HPDE6-E6E7 (cell line): ENCODE data around the gene LHFPL6.

ENCODE experiments used
- DNase-seq: peaks from one replicate; pipeline ENCODE4 v3.0.0; 2011; ENCODE audit warnings: missing footprints; ENCODE audit errors: extremely low spot score

LHFPL6 gene

DNA sequence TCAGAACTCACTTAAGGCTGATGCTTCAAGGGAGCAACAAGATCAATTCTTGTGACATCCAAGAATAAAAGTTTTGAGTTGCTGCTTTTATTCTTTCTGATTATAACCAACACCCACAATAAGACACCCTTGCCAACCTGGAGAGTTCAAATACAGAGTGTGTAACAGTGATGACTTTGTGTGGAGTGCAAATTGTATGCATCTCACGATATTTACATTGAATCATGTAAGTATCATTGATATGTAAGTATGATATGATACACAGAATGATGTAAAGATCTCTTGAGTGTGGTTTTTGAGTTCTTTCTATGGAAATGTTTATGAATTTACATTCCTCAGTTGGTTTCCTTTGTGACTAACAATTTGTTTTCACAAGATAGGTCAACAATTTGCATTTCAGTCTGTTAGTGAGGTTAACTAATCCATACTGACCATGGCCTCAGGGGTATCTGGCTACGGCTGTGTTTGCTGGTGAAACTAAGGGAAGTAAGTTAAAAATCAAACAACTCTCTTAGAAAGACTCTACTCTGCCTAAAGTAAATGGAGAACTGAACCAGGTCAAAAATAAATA, 12.4 kb downstream of the LHFPL6 start:
- no peak for DNase-seq

- no peak for DNase-seq
Measured at GRCh38 chr13:39588384-39588783, 14.6 kb downstream of the LHFPL6 start.

- DNase-seq: no peak
Measured at GRCh38 chr13:39587939-39588338, 15.1 kb downstream of the LHFPL6 start.

- DNase-seq: no peak
Measured at GRCh38 chr13:39586958-39587605, 15.9 kb downstream of the LHFPL6 start.

DNA sequence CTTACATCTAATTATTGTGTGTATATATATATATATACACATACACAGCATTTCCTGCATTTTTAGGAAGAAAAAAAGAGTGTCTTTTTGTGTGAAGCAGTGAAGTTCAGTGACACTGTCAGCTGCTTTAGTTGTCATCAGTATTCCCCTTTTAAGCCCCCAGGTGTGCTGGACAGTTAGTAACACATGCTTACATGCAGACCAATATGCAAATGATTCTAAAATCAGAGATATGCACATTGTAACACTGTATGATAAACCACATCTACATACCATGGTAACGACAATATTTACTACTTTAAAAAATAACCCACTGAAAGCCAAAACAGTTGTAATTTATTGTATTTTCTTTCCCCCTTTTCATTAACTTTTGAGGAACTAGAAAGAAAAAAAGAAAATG, 16.8 kb downstream of the LHFPL6 start:
- DNase-seq: no peak

DNA sequence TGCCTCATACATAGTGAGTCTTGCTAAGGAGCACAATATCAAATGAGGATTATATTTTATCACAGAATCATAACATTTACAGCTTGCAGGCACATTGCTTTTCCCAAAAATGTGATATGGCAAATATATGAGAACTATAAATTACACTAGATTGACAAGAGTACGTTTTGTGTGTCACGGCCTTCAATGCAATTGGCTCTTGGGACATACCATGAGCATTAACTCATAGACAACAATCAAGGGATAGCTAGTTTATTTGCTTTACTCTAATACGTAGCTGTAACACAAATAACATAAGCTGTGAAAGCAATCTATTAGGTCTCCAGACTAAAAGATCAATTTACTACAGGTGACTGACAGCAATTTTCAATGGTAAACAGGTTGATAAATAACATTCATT, 17.8 kb downstream of the LHFPL6 start:
- DNase-seq: no peak

GRCh38 chr13:39580881-39581575, 22.0 kb downstream of the LHFPL6 start:
- no peak for DNase-seq

DNA sequence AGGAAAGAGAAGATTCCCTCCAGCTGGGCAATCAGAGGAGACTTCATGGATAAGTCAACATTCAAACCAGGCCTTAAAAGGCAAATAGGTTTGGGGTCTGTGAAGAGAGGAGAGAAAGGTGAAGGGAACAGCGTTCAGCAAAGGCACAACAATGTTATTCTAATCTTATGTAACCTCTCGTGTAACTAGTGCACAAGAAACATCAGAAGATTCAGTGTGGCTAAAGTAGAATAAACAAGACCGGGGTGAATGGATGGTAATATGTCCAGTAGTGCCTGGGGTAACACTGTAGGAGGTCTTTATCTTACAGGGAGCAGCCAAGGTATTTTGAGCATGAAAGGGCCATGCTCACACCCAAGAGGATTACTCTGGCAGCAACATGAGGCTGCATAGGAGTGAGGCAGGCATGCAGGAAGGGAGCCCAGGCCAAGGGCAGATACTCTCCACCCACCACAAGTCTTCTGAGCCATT, 24.1 kb downstream of the LHFPL6 start:
- no peak for DNase-seq

- no peak for DNase-seq
Measured at GRCh38 chr13:39577838-39578491, 25.0 kb downstream of the LHFPL6 start.

- DNase-seq: no peak
Measured at GRCh38 chr13:39577203-39577602, 25.8 kb downstream of the LHFPL6 start.

GRCh38 chr13:39575641-39576238, 27.3 kb downstream of the LHFPL6 start:
- no peak for DNase-seq

DNA sequence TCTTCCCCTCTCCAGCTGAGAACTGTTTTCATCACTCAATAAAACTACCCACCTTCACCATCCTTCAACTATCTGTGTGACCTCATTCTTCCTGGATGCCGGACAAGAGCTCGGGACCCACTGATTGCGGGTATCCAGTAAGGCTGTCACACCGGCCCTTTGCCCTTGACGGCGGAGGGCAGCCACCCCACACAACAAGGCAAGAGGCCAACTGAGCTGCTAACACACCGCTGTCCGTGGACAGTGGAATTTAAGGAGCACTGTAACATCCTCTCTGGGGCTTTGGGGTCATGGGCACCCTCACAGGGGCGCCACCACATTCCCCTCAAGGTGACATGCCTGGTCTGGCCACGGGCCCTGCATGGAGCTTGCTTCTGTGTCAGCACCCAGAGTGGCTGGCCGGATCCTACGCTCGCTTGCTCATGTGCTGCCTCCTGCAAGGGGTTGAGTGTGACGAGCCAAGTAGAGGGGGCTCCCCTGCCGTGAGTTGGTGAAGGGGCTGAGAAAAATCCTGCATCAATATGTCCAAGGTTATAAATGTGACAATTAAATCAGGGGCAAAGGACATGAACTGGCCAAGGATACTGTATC, 31.4 kb downstream of the LHFPL6 start:
- DNase-seq: no peak

- DNase-seq: no peak
Measured at GRCh38 chr13:39567569-39567968, 35.4 kb downstream of the LHFPL6 start.

DNA sequence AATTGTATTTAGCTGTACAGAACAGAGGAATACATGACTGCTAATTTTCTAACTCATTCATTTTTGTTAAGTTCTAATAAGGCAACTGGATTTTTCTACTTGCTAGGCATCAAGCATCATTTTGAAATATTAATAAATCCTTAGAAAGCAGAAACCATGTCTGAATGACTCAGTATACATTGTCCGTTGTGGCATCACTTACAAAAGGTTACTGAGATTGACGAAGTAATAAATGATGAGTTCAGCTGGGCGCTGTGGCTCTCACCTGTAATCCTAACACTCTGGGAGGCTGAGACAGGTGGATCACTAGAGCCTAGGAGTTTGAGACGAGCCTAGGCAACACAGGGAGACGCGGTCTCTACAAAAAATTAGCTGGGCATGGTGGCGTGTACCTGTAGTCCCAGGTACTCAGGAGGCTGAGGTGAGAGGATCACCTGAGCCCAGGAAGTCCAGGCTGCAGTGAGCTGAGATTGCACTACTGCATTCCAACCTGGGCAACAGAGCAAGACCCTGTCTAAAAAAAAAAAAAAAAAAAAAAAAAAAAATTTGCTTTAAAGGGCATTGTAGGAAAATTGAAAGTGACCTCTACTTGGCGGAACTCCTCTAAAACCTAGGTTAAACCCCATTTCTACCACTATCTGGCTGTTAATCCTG, 36.6 kb downstream of the LHFPL6 start:
- no peak for DNase-seq

DNA sequence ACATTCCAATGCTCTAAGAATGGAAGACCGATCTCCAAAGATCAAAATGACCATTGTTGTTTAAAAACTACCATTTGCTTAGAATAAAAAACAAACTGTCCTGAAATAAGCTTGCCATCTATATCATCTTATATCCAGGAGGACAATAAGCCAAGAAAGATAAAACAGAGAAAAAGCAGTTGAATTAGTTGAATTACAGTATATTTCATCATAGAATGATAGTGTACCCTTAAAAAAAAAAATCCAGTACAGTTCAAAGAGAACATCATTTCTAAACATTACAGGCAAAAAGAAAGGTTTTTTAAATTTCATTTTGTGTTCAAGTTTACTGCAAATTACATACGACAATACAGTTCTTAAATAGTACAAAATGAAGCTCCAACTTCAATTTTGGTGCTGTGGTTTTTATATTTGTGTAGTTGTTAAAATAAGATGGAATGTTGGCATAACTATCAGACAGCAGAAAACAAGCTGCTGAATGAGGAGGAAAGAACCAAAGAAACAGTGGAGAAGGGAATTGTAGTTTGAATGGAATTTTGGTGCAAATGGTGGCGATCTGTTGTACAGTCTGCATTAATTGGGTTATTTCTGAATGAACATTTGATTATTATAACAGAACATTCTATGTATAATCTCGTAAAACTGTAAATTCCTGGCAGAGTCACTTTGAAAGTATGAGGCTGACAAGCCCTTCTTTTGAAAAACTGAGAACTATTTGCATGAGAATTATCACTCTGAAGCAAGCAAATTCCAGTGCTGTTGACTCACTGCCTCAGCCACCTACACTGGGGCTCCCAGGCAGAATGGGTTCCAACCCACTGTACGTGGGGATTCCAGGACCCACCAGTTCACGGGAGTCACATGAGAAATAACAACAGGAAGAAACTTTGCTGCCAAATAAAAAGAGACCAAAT, 37.7 kb downstream of the LHFPL6 start:
- peak; percentile 21 for DNase-seq

GRCh38 chr13:39563470-39563735, 39.6 kb downstream of the LHFPL6 start:
- DNase-seq: no peak

- no peak for DNase-seq
Measured at GRCh38 chr13:39561971-39562370, 41.0 kb downstream of the LHFPL6 start.

DNA sequence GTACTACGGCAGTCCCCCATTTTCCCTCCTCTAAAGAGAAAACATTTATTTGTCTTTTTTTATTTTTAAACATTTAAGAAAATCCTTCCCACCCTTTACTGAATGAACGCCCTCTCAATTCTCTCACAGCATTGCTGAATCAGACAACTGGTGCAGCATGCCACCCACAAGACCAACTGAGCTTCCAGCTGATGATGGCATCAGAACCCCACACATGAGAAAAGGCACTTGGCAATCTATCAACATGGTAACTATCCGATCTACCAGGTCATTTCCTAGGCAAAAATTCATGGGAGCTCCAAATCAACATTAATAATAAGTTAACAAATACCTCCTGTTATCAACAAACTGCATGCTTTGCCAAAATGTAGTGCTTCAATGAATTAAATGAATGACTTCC, 43.1 kb downstream of the LHFPL6 start:
- DNase-seq: no peak

GRCh38 chr13:39557285-39557955, 45.6 kb downstream of the LHFPL6 start:
- DNase-seq: no peak

- no peak for DNase-seq
Measured at GRCh38 chr13:39556866-39557265, 46.1 kb downstream of the LHFPL6 start.
